Smooth muscle cell (in vitro differentiated cells): ENCODE data around the gene PRPS1L1. TPM values are rescaled to one million over a fixed set of nuclear protein-coding genes. Genes with fewer than 3 reads are reported as not detected.
A peak's percentile ranks its signal among the peaks of the same experiment; 100 is the strongest.

ENCODE experiments used
- DNase-seq: peaks from one replicate; lab custom pipeline; 2025; ENCODE audit not compliant: unreplicated experiment; lab: John Stamatoyannopoulos, UW
- H2AFZ ChIP-seq: fragments of 200-600 bp; sonication (generic); 2 replicates; pipeline ENCODE4 v1.6.0; 2016; ENCODE audit warnings: antibody characterized with exemption, low read depth, mild to moderate bottlenecking
- H3F3A ChIP-seq: fragments of 200-600 bp; sonication (generic); 2 replicates; pipeline ENCODE4 v1.6.0; 2017; ENCODE audit warnings: antibody characterized with exemption, low read depth
- H3K27ac ChIP-seq: fragments of 200-600 bp; sonication (generic); 2 replicates; pipeline ENCODE4 v1.5.1; 2016; ENCODE audit warnings: low read depth, mild to moderate bottlenecking
- H3K27me3 ChIP-seq: fragments of 200-600 bp; sonication (generic); 2 replicates; pipeline ENCODE4 v1.6.1; 2016; ENCODE audit warnings: low read depth, mild to moderate bottlenecking
- H3K36me3 ChIP-seq: fragments of 200-600 bp; sonication (generic); 2 replicates; pipeline ENCODE4 v1.5.1; 2016; ENCODE audit warnings: low read depth
- H3K4me1 ChIP-seq: fragments of 200-600 bp; sonication (generic); 2 replicates; pipeline ENCODE4 v1.5.1; 2016; ENCODE audit warnings: low read depth
- H3K4me2 ChIP-seq: fragments of 200-600 bp; sonication (generic); 2 replicates; pipeline ENCODE4 v1.6.0; 2016; ENCODE audit warnings: mild to moderate bottlenecking
- H3K4me3 ChIP-seq: fragments of 200-600 bp; sonication (generic); 2 replicates; pipeline ENCODE4 v1.5.1; 2016; ENCODE audit warnings: mild to moderate bottlenecking
- H3K79me2 ChIP-seq: fragments of 200-600 bp; sonication (generic); 2 replicates; pipeline ENCODE4 v1.6.0; 2016; ENCODE audit warnings: low read depth, mild to moderate bottlenecking
- H3K9ac ChIP-seq: fragments of 200-600 bp; sonication (generic); 2 replicates; pipeline ENCODE4 v1.6.0; 2016; ENCODE audit warnings: low read depth
- H3K9me3 ChIP-seq: fragments of 200-600 bp; sonication (generic); replicated peaks from 2 replicates; pipeline ENCODE4 v1.5.1; 2016; ENCODE audit warnings: low read depth
- H4K20me1 ChIP-seq: fragments of 200-600 bp; sonication (generic); 2 replicates; pipeline ENCODE4 v1.6.0; 2016; ENCODE audit warnings: low read depth
- WGBS: methylation state at CpG from one replicate; pipeline ENCODE4 v1.1.7; 2016; ENCODE audit warnings: low lambda C conversion rate; 5-methylcytosine and 5-hydroxymethylcytosine counted together
- polyA plus RNA-seq: library from polyadenylated mRNA; unstranded; fragments of >200 nt; fragmentation: Nextera tagmentation; extraction: Ambion mirVana; gene quantifications from 2 replicates; pipeline ENCODE4 v1.2.1, GENCODE V29; 2016
- total RNA-seq: library from RNA; depleted of rRNA; stranded (reverse); fragments of >200 nt; gene quantifications from 2 replicates; pipeline ENCODE4 v1.2.3, GENCODE V29; 2014
- TF ChIP-seq, protein P1 (sequence below): fragments of 200-600 bp; sonication (generic); IDR thresholded peaks from 2 replicates; pipeline ENCODE4 v1.5.1; 2017; ENCODE audit warnings: borderline replicate concordance, mild to moderate bottlenecking, antibody characterized with exemption; ENCODE audit not compliant: insufficient read depth, poor library complexity, severe bottlenecking

PRPS1L1 gene
- total and polyA plus RNA-seq, 2 experiments from 2014 or later: not detected

DNA sequence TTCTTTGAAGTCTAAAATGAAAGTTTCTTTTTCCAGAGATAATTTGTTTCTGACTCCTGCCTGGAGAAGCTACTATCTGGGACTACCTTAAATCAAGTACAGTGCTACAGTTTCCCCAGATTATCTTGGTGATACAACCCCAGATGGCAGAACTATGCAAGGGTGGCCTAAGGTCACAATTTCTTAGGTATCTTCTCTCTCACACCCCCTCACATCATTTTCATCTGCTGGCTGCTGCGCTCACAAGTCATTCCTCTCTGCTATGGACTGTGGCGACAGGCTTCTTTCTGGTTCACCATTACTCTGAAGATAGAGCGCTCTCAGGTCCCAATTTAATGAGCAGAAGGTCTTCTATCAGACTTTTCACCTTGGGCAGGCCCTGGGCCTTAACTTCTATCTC is 9.1 kb upstream of the PRPS1L1 start:
- Histone ChIP-seq H3K36me3 (no peaks in the 10 kb centered on the region), H3K27ac (no peak overlapping the region), H3F3A (no peaks in the 10 kb centered on the region), H3K4me3 (no peak overlapping the region), H3K4me2 (no peak overlapping the region), H3K9me3 (no peaks in the 10 kb centered on the region), H3K79me2 (no peaks in the 10 kb centered on the region), H3K4me1 (no peaks in the 10 kb centered on the region), H3K27me3 (no peaks in the 10 kb centered on the region), H4K20me1 (no peaks in the 10 kb centered on the region), H2AFZ (no peak overlapping the region), H3K9ac (no peak overlapping the region)
- DNase-seq: no peak
- TF ChIP-seq, protein P1, sequence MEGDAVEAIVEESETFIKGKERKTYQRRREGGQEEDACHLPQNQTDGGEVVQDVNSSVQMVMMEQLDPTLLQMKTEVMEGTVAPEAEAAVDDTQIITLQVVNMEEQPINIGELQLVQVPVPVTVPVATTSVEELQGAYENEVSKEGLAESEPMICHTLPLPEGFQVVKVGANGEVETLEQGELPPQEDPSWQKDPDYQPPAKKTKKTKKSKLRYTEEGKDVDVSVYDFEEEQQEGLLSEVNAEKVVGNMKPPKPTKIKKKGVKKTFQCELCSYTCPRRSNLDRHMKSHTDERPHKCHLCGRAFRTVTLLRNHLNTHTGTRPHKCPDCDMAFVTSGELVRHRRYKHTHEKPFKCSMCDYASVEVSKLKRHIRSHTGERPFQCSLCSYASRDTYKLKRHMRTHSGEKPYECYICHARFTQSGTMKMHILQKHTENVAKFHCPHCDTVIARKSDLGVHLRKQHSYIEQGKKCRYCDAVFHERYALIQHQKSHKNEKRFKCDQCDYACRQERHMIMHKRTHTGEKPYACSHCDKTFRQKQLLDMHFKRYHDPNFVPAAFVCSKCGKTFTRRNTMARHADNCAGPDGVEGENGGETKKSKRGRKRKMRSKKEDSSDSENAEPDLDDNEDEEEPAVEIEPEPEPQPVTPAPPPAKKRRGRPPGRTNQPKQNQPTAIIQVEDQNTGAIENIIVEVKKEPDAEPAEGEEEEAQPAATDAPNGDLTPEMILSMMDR: no peak
- 97% methylated on average over 3 of the region's 3 CpGs for WGBS

DNA sequence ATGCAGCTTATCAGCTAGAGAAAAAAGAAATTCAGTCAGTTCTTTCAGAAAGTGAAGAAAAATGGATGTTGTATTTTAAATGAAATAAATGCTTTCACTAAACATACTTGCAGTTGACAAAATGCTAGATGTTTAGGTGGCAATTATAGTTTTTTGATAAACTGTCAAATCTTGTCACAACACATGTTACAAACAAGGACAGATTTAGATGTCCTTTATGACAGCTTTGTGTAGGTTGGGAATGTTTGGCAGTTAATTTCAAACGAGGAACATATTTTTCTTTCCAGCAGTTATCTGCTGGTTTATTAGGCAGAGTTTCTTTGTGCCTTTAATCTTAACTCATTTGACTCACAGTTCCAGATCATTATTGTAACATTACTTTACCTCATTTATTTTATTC is 3.1 kb upstream of the PRPS1L1 start:
- no peaks in the 10 kb centered on the region for H3K36me3 ChIP-seq
- H3K9ac ChIP-seq: no peak overlapping the region
- H3K27ac ChIP-seq: no peak overlapping the region
- no peaks in the 10 kb centered on the region for H3K27me3 ChIP-seq
- H3K4me3 ChIP-seq: no peak overlapping the region
- no peaks in the 10 kb centered on the region for H3K9me3 ChIP-seq
- DNase-seq: no peak
- H3F3A ChIP-seq: no peaks in the 10 kb centered on the region
- H2AFZ ChIP-seq: no peak overlapping the region
- TF ChIP-seq, protein P1: no peak
- WGBS: 22% methylated on average over 1 of the region's 1 CpG
- H3K4me2 ChIP-seq: no peak overlapping the region
- no peaks in the 10 kb centered on the region for H3K4me1 ChIP-seq
- no peaks in the 10 kb centered on the region for H4K20me1 ChIP-seq
- H3K79me2 ChIP-seq: no peaks in the 10 kb centered on the region

DNA sequence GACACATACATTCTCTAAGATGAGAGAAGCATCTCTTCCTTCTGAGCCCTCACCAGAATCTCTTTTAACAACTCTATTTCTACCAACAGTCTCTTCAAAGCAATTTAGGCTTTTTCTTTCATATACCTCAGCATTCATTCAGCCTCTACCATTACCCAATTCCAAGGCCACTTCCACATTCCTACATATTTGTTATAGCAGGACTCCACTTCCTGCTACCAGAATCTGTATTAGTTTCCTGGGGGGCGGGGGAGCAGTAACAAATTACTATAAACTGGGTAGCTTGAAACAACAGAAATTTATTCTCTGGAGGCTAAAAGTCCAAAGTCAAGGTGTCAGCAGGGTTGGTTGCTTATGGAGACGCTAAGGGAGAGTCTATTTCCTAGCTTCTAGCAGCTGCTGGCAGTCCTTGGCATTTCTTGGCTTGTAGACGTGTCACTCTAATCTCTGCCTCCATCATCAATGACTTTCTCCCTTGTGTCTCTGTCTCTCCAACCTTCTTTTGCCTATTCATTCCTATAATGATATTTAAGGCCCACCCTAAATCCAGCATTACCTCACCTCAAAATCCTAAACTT is 7.4 kb downstream of the PRPS1L1 start:
- WGBS: 94% methylated on average over 3 of the region's 3 CpGs

DNA sequence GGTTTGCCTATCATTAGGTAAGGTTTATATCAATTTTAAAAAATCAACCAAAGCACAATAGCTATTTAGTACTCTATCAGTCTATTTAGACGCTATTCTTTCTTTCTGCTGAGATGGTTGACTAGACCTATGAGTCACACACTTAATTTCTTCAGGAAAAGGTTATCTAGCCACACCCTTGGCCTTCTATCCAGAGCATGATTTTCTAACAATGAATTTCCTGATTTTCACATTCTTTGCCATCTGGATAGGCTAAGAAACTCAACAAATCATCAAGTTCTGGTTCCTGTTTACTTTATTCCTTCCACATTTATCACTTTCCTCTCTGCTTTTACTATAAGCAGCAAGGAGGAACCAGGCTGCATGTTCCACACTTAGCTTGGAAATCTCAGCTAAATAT is 8.1 kb downstream of the PRPS1L1 start:
- H3K79me2 ChIP-seq: no peaks in the 10 kb centered on the region
- H3K9ac ChIP-seq: no peak overlapping the region
- no peaks in the 10 kb centered on the region for H3F3A ChIP-seq
- no peaks in the 10 kb centered on the region for H3K4me1 ChIP-seq
- H3K9me3 ChIP-seq: no peaks in the 10 kb centered on the region
- H3K4me2 ChIP-seq: no peak overlapping the region
- DNase-seq: no peak
- TF ChIP-seq, protein P1: no peak
- 35% methylated on average over 1 of the region's 1 CpG for WGBS
- no peaks in the 10 kb centered on the region for H4K20me1 ChIP-seq
- no peak overlapping the region for H3K4me3 ChIP-seq
- H2AFZ ChIP-seq: peak overlapping the region; percentile 52
- H3K27ac ChIP-seq: no peak overlapping the region
- no peaks in the 10 kb centered on the region for H3K27me3 ChIP-seq
- H3K36me3 ChIP-seq: no peaks in the 10 kb centered on the region

More for the DNA sequence above, 7.4 kb downstream of the PRPS1L1 start:
- Histone ChIP-seq H3F3A (no peaks in the 10 kb centered on the region), H3K4me1 (no peaks in the 10 kb centered on the region), H3K4me3 (no peak overlapping the region), H3K27ac (no peak overlapping the region), H2AFZ (peak overlapping the region; percentile 52), H3K9ac (no peak overlapping the region), H3K4me2 (no peak overlapping the region), H4K20me1 (no peaks in the 10 kb centered on the region), H3K9me3 (no peaks in the 10 kb centered on the region), H3K36me3 (no peaks in the 10 kb centered on the region), H3K27me3 (no peaks in the 10 kb centered on the region), H3K79me2 (no peaks in the 10 kb centered on the region)
- TF ChIP-seq, protein P1: no peak
- no peak for DNase-seq
